Upper lobe of left lung (tissue), 6 donors: Measurements from ENCODE around the gene C2CD2L. TPM values are rescaled to one million over a fixed set of nuclear protein-coding genes. Genes with fewer than 3 reads are reported as not detected.
A peak's percentile ranks its signal among the peaks of the same experiment; 100 is the strongest.

Source experiments
- ATAC-seq, 2 donors: fragments of 200-7000 bp; cut with Tn5 transposase; one replicate each; pipeline ENCODE4 v1.9.1; 2022; ENCODE audit warnings: mild to moderate bottlenecking in 2 of 2, moderate library complexity in 2 of 2; ENCODE audit not compliant: low FRiP score in 2 of 2
- DNase-seq, 2 donors: peaks; one replicate each; pipeline ENCODE4 v3.0.0-alpha.2; 2019 to 2020
- H3K27ac ChIP-seq, 4 donors: fragments of 200-600 bp; sonication (generic); one replicate each; pipeline ENCODE4 v1.5.1; 2016 to 2019
- H3K27me3 ChIP-seq, 4 donors: fragments of 200-600 bp; sonication (generic); one replicate each; pipeline ENCODE4 v1.5.1; 2017 to 2019
- H3K36me3 ChIP-seq, 4 donors: fragments of 200-600 bp; sonication (generic); one replicate each; pipeline ENCODE4 v1.5.1; 2016 to 2019
- H3K4me1 ChIP-seq, 4 donors: fragments of 200-600 bp; sonication (generic); one replicate each; pipeline ENCODE4 v1.5.1; 2018 to 2019
- H3K4me3 ChIP-seq, 4 donors: fragments of 200-600 bp; sonication (generic); one replicate each; pipeline ENCODE4 v1.5.1; 2017 to 2019; ENCODE audit warnings: mild to moderate bottlenecking in 2 of 4, moderate library complexity in 1 of 4
- H3K9me3 ChIP-seq, 4 donors: fragments of 200-600 bp; sonication (generic); one replicate each; pipeline ENCODE4 v1.5.1; 2018 to 2019
- EP300 ChIP-seq, 4 donors: sonication (generic); formaldehyde crosslinking; IDR thresholded peaks; one replicate each; pipeline ENCODE4 v1.5.1; 2017; ENCODE audit warnings: antibody characterized with exemption in 4 of 4, control low read depth in 2 of 4
- POLR2A ChIP-seq, 4 donors: fragments of 450-650 bp; IDR thresholded peaks; one replicate each; pipeline ENCODE4 v1.5.1; 2016 to 2017; ENCODE audit warnings: antibody characterized with exemption in 4 of 4, mild to moderate bottlenecking in 2 of 4
- POLR2AphosphoS5 ChIP-seq, 2 donors: sonication (generic); formaldehyde crosslinking; IDR thresholded peaks; one replicate each; pipeline ENCODE4 v1.5.1; 2017; ENCODE audit warnings: antibody characterized with exemption in 2 of 2
- WGBS, 2 donors: methylation state at CpG; one replicate each; pipeline ENCODE4 v1.1.5; 2017 to 2018; 5-methylcytosine and 5-hydroxymethylcytosine counted together
- total RNA-seq, 6 donors: library from RNA; depleted of rRNA in 4 of 6; stranded (reverse); fragments of >200 nt in 4 of 6; gene quantifications; one replicate each; pipeline versions ENCODE4 v1.1.0 to v1.2.1, GENCODE V29; 2016 to 2021
- TF ChIP-seq, protein P1 (sequence below), 6 experiments: fragments of 450-650 bp in 4 of 6; fragments of 200-600 bp in 2 of 6; sonication (generic) in 2 of 6; IDR thresholded peaks; one replicate each; pipeline ENCODE4 v1.5.1; 2016 to 2019; ENCODE audit warnings: antibody characterized with exemption in 6 of 6
- donor health status: DM: no; HTN: no; CAD: no; lungs with moderate emphysema.
- donor health status: DM: no; HTN: yes; CAD: no; lungs with severe emphysema.

Gene C2CD2L
- total RNA-seq, 6 donors from 2014 or later, result 13.0 to 26.2 (median 19.8) TPM

DNA sequence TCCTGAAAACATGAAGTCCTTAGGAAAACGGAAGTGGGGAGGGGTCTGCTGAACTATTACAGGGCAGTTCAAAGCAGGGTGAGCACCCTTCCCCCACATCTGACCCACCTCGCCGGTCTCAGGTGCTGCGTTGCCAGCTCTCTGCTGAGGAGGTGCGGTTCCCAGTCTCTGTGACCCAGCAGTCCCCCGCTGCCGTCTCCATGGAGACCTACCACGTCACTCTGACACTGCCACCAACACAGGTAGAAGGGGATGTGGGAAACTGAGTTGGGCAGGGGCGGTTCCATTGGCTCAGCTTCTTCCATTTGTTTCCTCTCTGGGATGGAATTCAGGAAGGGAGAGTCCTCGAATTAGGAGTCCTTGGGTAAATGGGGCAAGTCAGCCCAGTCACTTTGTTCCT is 3.3 kb downstream of the C2CD2L start:
- Histone ChIP-seq H3K27ac (peak overlapping the region in 1 of 4 donors; percentile 92), H3K27me3 (no peaks in the 10 kb centered on the region), H3K9me3 (no peaks in the 10 kb centered on the region), H3K4me1 (peaks cover 22 to 38% (median 23%) of the 10 kb centered on the region in 4 donors), H3K4me3 (no peak overlapping the region), H3K36me3 (peaks cover 22 to 54% (median 43%) of the 10 kb centered on the region in 4 donors)
- TF ChIP-seq, protein P1, sequence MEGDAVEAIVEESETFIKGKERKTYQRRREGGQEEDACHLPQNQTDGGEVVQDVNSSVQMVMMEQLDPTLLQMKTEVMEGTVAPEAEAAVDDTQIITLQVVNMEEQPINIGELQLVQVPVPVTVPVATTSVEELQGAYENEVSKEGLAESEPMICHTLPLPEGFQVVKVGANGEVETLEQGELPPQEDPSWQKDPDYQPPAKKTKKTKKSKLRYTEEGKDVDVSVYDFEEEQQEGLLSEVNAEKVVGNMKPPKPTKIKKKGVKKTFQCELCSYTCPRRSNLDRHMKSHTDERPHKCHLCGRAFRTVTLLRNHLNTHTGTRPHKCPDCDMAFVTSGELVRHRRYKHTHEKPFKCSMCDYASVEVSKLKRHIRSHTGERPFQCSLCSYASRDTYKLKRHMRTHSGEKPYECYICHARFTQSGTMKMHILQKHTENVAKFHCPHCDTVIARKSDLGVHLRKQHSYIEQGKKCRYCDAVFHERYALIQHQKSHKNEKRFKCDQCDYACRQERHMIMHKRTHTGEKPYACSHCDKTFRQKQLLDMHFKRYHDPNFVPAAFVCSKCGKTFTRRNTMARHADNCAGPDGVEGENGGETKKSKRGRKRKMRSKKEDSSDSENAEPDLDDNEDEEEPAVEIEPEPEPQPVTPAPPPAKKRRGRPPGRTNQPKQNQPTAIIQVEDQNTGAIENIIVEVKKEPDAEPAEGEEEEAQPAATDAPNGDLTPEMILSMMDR (IDR thresholded peaks at IDR 0.05), result no peak
- TF ChIP-seq POLR2AphosphoS5 (IDR thresholded peaks at IDR 0.05) (no peak), EP300 (IDR thresholded peaks at IDR 0.05) (no peak)
- ATAC-seq (no peak), DNase-seq (no peak)
- WGBS, 2 donors, result 89 to 91% methylated on average over 10 of the region's 10 CpGs

DNA sequence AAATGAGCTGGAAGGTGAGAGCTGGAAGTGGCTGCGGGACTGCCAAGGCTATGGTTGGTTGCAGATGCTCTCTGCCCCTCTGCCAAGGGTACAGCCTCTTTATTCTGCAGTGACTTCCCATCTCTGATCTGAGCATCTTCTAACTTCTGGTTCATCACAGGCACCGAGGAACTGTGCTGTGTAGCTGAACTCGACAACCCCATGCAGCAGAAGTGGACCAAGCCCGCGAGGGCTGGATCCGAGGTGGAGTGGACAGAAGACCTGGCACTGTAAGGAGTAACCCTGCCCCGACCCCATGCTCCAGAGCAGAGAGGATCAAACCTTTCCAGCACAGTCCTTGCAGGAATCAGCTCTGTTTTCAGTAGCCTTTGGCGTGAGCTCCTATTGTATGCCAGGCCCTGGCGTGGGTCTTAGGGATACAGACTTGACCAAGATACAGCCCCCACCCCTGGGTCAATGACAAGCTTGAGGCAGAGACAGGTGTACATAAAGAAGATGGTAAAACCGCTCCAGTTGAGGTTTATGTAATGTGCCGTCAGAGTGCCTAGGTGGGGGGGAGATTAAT is 4.3 kb downstream of the C2CD2L start:
- no peak overlapping the region for H3K27ac ChIP-seq
- H3K9me3 ChIP-seq, result no peaks in the 10 kb centered on the region
- ATAC-seq (no peak), DNase-seq (no peak)
- H3K36me3 ChIP-seq, result peaks cover 22 to 64% (median 50%) of the 10 kb centered on the region in 4 donors
- no peaks in the 10 kb centered on the region for H3K27me3 ChIP-seq
- 92 to 95% methylated on average over 9 to 11 of the region's 11 CpGs for WGBS, 2 donors
- H3K4me1 ChIP-seq, result peaks cover 18 to 33% (median 19%) of the 10 kb centered on the region in 4 donors
- no peak overlapping the region for H3K4me3 ChIP-seq
- TF ChIP-seq POLR2AphosphoS5 (IDR thresholded peaks at IDR 0.05) (no peak), EP300 (IDR thresholded peaks at IDR 0.05) (no peak), POLR2A (IDR thresholded peaks at IDR 0.05) (no peak)
- TF ChIP-seq, protein P1 (IDR thresholded peaks at IDR 0.05), result no peak

DNA sequence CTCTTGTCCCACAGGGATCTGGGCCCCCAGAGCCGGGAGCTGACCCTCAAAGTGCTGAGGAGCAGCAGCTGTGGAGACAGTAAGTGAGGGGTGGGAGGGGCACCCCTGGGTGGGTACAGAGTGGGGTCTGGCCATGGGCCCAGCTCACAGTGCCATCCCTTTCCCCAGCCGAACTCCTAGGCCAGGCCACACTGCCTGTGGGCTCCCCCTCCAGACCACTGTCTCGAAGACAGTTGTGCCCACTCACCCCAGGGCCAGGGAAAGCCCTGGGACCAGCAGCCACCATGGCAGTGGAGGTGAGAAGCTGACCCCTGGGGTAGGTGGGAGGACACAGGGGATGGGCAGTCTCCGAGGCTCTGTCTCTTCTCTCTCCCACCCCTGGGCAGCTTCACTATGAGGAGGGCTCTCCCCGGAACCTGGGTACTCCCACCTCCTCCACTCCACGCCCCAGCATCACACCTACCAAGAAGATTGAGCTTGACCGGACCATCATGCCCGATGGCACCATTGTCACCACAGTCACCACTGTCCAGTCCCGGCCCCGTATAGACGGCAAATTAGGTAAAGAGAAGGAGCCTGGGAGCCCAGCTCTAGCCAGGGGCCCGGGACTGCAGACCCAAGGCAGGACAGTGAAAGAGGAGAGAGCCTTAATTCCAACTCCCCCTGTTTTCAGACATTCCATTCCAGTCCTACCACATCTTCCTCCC is 5.3 kb downstream of the C2CD2L start:
- 92 to 100% methylated on average over 7 to 12 of the region's 12 CpGs for WGBS, 2 donors
- H3K36me3 ChIP-seq, result peaks cover 22 to 69% (median 50%) of the 10 kb centered on the region in 4 donors
- no peak for TF ChIP-seq POLR2A (IDR thresholded peaks at IDR 0.05)
- TF ChIP-seq POLR2AphosphoS5 (IDR thresholded peaks at IDR 0.05), result no peak
- TF ChIP-seq, protein P1 (IDR thresholded peaks at IDR 0.05), result no peak
- TF ChIP-seq EP300 (IDR thresholded peaks at IDR 0.05), result no peak

DNA sequence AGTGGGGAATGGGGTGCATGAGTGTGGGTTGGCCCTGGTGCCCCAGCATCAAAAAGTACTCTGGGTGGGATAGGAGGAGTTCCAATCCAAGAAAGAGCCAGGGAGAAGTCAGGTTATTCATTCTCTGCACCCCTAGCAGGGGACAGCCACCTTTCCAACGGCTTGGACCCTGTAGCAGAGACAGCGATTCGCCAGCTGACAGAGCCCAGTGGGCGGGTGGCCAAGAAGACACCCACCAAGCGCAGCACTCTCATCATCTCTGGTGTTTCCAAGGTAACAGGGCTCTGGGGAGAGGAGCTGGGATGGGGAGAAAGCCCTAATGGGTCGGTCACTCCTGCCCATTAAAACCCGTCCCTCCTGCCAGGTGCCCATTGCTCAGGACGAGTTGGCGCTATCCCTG is 6.6 kb downstream of the C2CD2L start:
- H3K36me3 ChIP-seq, result peaks cover 22 to 69% (median 50%) of the 10 kb centered on the region in 4 donors
- no peak for ATAC-seq
- no peak overlapping the region for H3K27ac ChIP-seq
- no peaks in the 10 kb centered on the region for H3K9me3 ChIP-seq
- no peaks in the 10 kb centered on the region for H3K27me3 ChIP-seq
- H3K4me3 ChIP-seq, result no peak overlapping the region
- 95 to 96% methylated on average over 4 to 8 of the region's 9 CpGs for WGBS, 2 donors
- no peak for DNase-seq
- peaks cover 7 to 20% (median 8%) of the 10 kb centered on the region in 4 donors for H3K4me1 ChIP-seq
- TF ChIP-seq, protein P1 (IDR thresholded peaks at IDR 0.05), result no peak
- no peak for TF ChIP-seq EP300 (IDR thresholded peaks at IDR 0.05)
- no peak for TF ChIP-seq POLR2AphosphoS5 (IDR thresholded peaks at IDR 0.05)
- no peak for TF ChIP-seq POLR2A (IDR thresholded peaks at IDR 0.05)

More for the DNA sequence above, 5.3 kb downstream of the C2CD2L start:
- DNase-seq (no peak), ATAC-seq (no peak)
- H3K27ac ChIP-seq, result no peak overlapping the region
- peaks cover 14 to 28% (median 15%) of the 10 kb centered on the region in 4 donors for H3K4me1 ChIP-seq
- H3K27me3 ChIP-seq, result no peaks in the 10 kb centered on the region
- H3K4me3 ChIP-seq, result no peak overlapping the region
- no peaks in the 10 kb centered on the region for H3K9me3 ChIP-seq
